Left lobe of liver (tissue), 2 donors: Measurements from ENCODE around the gene NUDT14. TPM values are rescaled to one million over a fixed set of nuclear protein-coding genes. Genes with fewer than 3 reads are reported as not detected.

ENCODE experiments used
- ATAC-seq: fragments of 200-7000 bp; cut with Tn5 transposase; one replicate; pipeline ENCODE4 v1.9.1; 2020; ENCODE audit warnings: mild to moderate bottlenecking, moderate library complexity
- DNase-seq: peaks from one replicate; pipeline ENCODE4 v3.0.0-alpha.2; 2020; ENCODE audit warnings: low spot score
- total RNA-seq: library from RNA; stranded (reverse); gene quantifications from one replicate; pipeline ENCODE4 v1.2.1, GENCODE V29; 2021
- donor health status: DM: no; HTN: no; CAD: no; lungs with moderate emphysema.
- donor health status: DM: no; HTN: yes; CAD: no.

NUDT14 gene
- total RNA-seq, result 11.5 TPM

DNA sequence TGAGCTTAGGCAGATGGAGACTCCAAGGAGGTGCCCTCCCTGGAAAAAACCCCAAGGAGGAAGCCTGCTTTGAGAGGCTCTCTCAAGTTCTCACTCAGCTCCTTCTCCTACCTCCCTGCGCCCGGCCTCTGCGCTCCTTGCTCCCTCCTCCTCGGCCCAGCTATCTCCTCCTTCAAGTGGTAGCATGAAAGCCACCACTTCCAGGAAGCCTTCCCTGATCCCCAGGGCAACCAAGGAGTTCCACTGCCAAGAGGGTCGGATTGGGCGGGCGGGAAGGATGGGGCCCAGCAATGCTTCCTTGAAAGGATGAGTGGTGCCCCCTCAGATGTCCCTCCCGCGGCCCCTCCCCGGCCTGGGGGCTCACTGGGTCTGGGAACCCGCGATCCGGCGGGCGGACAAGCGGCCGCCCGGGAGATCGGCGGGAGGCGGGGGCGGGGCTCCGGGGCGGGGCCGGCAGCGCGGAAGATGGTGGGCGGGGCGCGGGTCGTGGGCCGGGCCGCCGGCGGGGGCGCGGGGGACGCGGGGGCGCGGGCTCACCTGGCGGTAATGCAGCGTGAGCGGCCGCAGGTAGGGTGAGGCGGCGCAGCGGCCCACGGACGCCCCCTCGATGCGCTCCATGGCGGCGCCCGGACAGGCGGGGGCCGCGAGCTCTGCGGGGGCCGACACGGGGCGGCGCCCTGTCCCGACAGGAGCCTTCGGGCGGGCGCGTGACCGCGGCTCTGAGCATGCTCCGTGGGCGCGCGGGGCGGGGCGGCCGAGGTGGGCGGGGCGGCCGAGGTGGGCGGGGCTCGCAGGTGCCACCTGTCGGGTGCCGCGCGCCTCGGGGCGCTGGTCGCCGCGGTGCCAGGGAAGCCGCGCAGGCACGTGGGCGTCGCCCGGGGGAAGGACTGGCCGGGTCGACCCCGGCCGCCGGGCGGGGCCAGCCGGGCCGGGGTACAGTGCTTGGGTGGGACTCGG lies at the start of gene NUDT14:
Gene NUDT14 (minus strand): TSS at position 721 of the 957 bp plus-strand sequence. CDS start 103 bp downstream, at position 618.
- ATAC-seq (peak; percentile 90), DNase-seq (peak; percentile 88)

DNA sequence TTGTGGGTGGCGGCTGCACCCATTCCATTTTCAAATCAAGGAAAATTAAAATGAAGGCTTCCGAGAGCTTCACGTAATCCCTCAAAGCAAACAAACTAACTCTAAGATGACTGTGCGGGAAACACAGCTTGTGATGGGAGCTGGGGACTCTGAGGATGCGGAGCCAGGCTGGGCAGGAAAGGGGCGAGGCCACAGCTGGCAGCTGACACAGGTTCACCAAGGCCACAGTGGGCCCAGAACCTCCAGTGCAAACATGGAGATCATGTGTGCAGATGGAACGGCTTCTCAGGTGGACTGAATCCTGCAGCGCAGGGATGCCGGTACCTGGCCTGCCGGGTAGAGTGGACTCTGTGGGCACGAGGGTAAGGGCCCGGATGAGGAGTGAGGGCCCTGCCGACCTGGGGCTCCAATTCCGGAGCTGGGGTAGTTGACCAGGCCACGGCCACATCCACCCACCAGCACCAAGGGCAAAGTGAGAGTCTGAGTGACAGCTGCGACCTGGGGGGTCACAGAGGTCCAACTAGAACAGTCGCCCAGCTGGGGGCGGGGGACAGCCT lies 48.1 kb upstream of the NUDT14 start:
- no peak for DNase-seq
- peak; percentile 26 for ATAC-seq

DNA sequence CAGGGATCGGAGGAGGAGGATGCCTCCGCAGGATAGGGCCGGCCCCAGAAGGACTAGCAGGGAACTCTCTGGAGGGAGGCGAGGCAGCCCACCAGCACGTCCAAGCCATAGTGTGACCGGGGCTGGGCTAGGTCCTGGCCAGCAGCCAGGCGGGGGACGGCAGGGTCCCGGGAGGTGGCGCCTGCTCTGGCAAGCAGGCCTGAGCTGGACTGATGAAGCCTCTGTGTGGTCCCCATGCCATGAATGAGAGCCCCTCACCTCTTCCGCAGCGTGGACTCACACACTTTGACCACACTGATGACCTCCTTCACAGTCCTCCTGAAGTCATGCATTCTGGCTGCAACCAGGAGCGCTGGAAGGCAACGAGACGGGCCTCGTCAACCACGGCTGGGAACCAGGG lies 47.5 kb upstream of the NUDT14 start:
- no peak for DNase-seq
- ATAC-seq, result no peak

DNA sequence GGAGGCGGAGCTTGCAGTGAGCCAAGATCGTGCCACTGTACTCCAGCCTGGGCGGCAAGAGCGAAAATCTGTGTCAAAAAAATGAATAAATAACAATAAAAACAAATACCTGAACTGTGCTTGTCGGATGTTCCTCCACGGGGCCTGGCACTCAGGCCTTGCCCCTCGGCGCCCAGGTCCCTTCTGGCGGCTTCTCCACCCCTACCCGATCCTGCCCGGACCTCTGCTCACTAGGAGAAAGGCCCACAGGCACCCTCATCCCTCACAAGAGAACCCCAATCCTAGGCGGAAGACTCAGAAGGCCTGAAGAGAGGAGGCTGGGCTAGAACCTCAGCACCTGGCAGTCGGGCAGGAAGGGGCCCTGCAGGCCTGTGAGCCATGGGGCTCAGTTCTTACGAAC lies 46.2 kb upstream of the NUDT14 start:
- DNase-seq (no peak), ATAC-seq (no peak)

DNA sequence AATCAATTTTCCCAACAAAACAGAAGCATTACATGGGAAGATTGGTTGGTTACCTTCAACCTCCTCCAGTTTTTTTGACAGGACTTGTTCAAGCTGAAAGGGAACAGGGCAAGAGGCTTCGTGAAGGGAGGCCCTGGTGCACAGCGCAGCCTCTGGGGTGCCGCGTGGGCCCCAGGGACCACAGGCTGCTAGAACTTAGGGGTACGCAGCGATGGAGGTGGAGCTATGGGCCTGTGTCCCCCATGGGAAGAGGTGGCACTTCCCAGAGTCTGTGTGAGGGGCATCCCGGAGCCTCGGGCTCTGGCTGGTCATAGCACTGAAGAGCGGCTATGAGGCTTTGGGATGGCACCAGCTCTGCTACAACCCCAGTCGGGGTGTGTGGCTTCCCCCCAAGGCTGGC lies 45.1 kb upstream of the NUDT14 start:
- ATAC-seq (no peak), DNase-seq (no peak)

DNA sequence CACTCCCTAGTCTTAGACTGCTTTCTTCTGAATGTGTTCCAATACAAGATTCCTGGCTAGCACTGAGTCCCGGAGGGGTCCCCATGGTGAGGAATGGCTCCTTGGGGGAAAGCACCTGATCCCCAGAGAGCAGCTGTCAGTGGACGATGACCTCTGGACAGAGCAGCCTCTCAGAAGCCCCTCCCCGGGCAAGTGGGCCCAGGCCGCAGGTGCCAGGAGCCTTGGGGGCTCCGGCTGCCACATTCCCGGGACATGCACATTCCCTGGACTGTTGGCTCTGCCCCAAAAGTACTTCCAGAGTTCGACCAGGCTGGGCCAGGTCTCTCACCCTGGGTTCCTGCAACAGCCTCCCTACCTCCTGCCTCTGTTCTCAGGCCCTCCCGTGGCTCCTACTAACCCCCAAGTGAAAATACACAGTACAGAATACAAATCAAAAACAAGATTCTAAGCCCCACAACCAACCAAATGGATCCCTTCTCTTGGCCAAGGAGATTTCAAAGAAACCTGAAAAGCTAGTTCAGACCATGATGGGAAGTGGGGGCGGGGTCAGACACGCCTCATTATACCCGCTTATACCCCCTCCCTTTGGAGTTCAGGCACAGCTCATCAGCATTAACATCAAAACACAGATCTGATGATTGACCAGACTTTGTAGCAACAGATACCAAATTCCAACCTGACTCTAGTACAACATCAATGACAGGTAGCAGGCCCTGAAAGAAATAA lies 43.9 kb upstream of the NUDT14 start:
- DNase-seq (no peak), ATAC-seq (no peak)

DNA sequence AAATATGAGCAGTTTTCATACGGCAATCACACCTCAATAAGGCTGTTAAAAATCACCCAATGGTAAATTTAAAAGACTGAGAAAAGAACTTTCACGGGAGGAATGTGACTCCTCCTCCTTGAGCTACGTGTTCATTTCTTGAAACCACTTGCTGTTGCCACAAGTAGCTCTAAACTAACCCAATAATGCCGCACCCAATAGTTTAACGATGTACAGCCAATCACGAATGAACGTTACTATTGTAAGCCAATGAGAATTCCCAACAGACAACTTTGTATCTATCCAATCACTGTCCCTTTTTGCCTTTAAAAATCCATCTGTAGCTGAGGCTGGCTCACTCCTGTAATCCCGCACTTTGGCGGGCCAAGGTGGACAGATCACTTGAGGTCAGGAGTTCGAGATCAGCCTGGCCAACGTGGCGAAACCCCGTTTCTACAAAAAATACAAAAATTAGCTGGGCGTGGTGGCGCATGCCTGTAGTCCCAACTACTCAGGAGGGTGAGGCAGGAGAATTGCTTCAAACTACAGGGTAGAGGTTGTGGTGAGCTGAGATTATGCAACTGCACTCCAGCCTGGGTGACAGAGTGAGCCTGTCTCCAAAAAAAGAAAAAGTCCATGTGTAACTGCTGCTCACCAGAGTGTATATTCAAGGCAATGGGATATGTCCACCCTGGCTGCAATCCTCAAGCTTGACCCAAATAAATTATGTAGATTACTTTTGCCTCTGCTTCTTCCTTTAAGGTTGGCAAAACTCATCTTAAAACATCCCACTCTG lies 42.8 kb upstream of the NUDT14 start:
- DNase-seq (no peak), ATAC-seq (peak; percentile 65)

DNA sequence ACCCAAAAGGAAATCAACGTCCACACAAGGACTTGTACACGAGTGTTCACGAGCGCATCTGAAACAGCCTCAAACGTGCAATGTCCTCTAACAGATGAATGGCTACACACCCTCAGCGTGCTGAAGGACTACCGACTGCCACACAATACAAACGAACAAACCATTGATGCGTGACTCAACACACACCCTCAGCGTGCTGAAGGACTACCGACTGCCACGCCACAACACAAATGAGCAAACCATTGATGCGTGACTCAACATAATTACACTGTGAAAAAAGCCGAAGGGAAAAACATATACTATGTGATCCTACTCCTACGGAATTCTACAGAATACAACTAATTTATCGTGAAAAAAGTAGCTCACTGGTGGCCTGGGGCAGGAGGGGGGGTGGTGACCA lies 42.1 kb upstream of the NUDT14 start:
- DNase-seq (no peak), ATAC-seq (no peak)

DNA sequence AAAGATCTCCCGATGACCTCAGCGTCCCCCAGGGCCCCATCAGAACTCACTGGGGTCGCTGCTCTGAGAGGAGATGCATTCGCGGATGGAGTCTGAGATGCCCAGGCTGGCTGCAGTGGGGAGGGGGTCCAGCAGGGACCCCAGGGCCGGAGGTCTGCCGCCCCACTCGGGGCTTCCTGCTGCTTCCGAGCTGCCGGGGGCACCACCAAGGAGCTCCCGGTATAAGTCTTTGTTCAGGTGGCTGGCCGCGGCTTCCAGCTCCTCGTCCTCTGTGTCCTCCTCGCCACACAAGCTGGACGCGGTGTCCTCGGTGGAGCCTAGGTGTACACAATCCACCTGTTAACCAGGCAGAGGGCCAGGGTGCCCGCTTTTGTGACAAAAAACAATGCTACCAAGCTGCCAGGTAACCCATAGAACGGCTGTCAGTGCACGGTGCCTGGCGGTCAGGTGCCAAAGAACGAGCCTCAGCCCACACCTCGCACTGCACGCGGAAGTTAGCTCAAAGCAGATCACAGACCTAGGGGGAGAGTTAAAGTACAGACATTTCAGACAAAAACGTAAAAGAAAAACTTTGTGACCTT lies 40.6 kb upstream of the NUDT14 start:
- DNase-seq (no peak), ATAC-seq (no peak)

DNA sequence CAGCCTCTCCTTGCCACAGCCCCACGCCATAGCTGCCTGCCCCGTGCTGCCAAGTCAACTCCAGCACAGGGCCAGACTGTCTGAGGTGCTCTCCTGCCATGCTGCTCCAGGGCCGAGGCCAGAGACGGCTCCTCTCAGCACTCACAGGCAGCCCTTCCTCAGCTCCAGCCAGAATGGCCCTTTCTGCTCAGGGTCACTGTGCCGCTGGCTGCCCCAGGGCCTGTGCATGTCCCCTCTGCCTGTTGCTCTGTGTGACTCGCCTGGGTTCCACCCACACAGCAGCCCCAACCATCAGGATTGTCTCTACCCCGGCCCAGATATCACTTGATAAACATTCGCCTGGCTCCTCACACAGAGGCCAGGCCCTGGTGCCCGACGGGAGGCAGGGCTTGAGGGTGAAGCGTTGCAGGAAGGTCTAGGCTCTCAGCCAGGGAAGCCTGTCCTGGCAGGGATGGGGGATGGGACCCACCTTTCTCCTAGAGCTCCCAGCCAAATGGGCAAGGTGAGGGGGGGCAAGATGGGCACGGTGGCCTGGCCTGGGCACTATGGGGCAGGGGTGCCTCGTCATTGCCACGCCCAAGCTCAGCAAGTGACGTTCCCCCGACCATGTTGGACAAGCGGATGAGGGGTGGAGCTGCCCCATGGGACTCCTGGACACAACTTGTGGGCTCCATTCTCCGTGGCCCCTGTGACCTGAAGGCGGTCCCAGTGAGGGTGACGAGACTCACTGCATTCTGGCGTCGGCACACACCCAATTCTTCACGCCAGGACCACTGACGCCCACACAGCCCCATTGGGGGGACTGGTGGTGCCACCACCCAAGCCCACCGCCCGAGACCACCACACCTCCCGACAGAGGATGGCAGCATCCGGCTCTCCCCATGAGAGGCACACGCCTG lies 39.8 kb upstream of the NUDT14 start:
- ATAC-seq, result peak; percentile 86
- peak; percentile 72 for DNase-seq

DNA sequence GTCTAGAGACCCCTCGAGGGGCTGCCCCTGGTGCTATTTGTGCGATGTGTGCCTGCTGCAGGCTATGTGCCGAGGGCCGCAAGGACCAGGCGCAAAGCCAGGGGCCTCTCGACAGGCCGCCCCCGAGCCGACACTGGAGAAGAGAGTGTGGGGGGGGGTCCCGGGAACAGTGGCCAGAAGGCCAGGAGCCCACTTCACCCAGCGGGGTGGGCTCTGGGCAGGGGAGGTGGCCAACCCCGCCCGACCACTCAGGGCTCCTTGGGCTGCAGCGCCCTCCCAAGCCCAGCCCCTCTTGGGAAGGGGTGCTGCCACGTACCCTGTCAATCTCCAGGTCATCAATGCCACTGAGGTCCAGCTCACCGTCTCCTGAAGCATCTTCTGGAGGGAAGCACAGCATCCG lies 38.6 kb upstream of the NUDT14 start:
- ATAC-seq, result no peak
- DNase-seq, result no peak

DNA sequence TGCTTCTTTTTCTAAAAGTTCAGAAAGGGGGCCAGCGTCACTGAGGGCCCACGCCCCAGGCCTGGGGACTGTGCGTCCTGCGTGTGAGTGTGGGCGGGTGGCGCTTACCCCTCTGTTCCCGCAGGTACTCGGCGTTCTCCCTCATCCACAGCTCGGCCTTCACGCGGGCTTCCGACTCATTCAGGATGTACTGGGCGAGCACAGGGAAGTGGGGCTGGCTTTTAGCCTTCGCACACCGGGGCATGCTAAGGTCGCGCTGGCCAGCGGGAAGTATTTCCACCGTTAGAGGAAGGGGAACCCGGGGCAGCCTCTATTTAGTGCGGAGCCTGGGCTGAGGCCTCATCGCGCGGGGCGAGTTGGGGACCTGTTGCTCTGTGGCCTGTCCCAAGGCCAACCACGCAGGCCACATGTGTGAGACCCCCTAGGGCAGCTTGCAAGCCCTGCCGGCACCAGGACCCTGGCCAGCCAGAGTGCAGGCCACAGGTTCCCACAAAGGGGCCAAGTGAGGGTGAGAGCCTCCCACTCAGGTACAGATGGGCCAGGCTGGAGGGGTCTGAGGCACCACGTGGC lies 38.0 kb upstream of the NUDT14 start:
- DNase-seq, result no peak
- ATAC-seq, result no peak

DNA sequence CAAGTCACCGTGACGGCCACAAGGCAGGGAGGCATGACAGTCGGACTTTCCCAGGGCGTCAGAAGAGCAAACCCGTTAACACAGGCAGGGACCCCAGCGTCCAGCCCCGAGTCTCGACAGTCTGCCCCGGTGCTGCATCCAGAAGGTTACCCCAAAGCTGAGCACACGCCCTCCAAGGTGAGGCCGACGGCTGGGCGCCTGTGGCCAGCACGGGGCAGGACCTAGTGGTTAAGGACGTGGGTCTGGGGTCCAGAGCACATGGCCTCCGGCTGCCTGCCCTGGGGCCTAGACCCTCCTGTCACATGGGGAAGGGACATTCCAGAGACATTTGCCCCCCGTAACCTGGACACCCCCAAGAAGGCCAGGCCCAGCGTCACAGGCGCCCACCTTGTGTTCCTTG lies 37.5 kb upstream of the NUDT14 start:
- no peak for DNase-seq

DNA sequence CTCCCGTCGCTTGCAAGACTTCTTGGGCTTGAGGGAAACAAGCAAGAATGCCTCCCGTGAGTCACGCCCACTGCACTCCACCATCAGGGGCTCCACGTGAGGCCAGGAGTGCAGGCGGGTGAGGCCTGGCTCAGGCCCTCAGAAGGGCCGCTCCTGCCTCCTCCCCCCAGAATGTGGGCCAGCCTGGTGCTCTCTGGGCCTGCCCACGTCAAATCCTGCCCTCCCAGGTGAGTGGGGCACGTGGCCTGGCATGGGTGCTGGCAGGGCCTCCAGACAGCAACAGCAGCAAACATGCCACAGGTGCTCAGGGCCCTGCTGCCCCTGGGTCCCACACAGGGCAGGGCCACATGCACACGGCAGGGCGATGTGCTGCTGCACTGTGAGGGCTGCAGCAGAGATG lies 36.7 kb upstream of the NUDT14 start:
- DNase-seq, result no peak
- no peak for ATAC-seq

More for the DNA sequence above, 37.5 kb upstream of the NUDT14 start:
- no peak for ATAC-seq

DNA sequence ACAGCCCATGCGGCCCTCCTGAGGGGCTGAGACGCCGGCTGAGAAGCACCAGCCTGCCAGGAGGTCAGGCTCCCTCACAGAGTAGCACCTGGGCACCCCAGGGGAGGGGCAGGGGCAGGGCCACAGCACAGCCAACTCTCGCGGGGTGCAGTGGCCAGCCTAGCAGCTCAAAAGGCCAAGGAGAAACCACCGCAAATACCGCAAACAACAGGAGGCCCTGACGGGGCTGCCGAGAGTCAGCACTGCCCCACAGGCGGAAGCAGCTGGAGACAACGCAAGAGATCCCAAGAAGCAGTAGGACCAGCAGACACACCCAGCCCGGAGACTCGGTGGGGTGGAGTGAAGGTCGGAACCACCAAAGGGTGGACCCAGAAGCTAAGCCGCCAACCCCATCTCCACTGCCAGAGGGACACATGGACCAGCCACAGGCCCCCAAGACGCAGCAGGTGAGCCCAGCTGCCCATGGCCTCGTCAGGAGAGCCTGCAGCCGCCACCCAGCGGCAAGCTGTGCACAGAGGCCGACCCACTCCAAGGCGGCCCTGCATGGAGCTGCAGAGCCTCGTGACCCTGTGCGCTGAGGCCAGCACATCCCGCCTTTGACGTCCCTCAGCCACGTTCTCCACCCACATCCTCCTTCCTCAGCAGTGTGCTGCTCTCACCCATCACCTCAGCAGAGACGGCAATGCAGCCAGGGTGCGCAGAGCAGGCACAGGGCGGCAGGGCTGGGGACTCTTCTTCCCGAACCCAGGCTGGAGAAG lies 35.6 kb upstream of the NUDT14 start:
- no peak for ATAC-seq
- DNase-seq, result no peak

DNA sequence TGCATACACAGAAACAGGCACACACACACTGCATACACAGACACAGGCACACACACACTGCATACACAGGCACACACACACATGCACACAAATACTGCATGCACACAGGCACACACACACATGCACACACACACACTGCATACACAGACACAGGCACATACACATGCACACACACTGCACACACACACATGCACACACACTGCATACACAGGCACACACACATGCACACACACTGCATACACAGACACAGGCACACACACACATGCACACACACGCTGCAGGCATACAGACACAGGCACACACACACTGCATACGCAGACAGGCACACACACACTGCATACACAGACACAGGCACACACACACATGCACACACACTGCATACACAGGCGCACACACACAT lies 34.5 kb upstream of the NUDT14 start:
- DNase-seq (no peak), ATAC-seq (no peak)

DNA sequence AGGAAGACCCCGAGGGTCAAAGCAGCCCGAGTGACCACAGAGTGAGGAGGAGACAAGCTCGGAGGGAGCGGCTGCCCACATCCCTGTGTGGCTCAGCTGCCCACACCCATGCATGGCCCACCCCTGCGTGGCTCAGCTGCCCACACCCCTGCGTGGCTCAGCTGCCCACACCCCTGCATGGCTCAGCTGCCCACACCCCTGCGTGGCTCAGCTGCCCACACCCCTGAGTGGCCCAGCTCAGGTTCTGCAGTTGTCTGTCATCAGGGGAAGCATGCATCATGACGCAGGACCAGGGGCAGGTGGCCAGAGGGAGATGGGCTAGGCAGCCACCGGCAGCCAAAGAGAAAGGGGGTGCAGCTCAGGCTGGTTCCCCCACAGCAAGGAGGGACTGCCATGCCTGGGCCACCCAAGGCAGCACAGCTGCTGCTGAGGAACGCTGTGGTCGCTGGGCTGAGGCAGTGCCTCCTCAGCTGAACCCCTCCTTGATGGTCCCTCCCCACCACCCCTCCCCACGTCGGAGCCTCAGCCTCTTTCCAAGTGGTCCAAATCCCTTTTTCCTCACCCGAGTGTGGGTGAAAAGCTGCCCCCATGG lies 33.3 kb upstream of the NUDT14 start:
- DNase-seq, result no peak

DNA sequence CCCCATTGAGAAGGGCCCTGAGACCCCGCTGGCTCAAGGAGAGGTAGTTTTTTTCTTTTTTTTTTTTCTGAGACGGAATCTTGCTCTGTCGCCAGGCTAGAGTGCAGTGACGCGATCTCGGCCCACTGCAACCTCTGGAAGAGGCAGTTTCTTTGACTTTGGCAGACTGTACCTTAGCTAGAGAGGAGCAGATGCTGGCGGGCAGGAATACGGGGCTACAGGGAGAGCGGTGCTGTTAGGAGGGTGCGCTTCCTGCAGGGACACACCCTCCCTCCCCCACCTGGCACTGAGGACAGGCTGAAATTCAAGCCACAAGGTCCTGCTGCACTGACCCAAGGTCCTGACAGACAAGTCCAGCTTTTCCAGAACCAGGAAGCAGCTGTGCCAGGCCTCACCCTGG lies 32.2 kb upstream of the NUDT14 start:
- ATAC-seq (no peak), DNase-seq (no peak)

More for the DNA sequence above, 33.3 kb upstream of the NUDT14 start:
- no peak for ATAC-seq
